NCI-H2107 treated with DMSO at 0.1 percent for 48 hours (cell line): ENCODE measurements around the gene ATR.
"Not testable (repeated sequence)": the region's sequence is repeated elsewhere in the genome, so short reads cannot be mapped to it uniquely, and the experiment has no call there.

Experiments used
- DNase-seq: peaks from one replicate; lab custom pipeline; 2025; ENCODE audit not compliant: unreplicated experiment; lab: John Stamatoyannopoulos, UW

The ATR gene

DNA sequence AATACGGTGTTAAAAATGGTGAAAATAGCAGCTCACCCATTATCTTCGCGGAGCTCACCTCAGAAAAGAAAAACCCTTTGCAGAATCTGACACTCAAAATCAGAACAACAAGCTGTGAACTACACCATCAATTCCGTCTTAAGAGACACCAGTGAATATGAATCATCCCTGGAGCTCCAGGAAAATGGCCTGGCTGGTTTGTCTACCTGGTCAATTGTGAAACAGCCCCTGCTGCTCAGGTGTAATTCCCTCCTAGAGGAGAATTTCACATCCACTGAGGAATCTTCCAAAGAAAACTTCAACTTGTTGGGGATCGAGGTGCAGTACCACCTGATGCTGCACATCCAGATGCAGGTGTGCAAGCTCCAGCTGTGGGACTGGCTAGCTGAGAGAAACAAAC lies 127.7 kb downstream of the ATR start:
- no peak for DNase-seq

DNA sequence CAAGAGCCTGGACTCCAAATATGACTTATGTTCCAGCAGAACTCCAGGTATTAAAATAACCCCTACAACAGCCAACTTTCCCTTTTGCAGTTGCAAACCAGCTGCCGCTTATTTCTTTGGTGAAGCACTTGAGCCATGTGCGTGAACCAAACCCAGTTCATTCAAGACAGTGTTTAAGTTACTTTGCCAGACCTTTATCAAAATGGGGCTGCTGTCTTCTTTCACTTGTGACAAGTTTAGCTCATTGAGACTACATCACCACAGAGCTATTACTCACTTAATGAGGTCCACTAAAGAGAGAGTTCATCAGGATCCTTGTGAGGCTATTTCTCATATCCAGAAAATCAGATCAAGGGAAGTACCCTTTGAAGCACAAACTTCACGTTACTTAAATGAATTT lies 128.3 kb downstream of the ATR start:
- no peak for DNase-seq

DNA sequence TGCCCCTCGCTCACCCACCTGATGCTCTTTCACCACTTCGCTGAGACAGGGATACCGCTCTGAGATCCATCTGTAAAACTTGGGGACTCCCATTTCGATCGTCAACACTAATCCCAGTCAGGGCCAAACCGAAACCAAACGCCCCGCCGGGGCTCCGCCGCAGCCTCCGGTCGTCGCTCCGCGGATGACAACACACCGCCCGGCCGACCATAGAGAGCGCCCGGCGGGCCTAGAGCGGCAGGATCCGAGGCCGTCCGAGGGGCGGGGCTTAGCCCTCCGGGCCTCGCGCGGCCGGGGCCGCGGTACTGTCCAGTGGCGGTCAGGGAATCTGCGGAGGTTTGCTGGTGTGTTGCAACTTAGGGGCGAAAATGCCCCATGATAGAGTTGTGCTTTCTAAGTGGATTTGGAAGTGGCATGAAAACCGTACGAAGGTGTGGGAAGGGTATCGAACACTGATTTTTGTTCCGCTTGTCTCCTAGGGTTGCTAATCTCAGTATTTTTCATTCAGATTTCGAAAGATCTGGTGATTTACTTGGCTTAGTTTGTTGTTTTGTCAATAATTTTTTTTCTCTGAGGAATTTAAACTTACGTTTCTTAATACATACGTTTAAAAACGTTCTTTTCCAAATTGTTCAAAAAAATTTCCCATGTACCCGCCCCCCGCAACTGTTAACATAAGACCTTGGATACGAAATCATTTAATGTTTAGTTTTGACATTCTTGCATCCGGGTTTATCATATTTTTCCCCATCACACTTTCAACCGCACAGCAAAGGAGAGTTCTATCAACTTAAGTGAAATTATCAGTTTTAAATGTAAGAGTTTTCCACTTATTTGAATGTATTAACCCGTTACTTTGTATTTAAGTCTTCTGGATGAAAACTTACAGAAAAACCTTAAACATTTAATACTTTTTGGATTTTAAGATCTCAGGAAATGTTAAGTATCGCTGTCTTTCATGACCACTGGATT lies 130.4 kb downstream of the ATR start, which contains the start of gene XRN1:
Gene XRN1 (minus strand): TSS at position 186 of the 972 bp plus-strand sequence. CDS start 93 bp downstream, at position 93.
- peak; percentile 83 for DNase-seq

DNA sequence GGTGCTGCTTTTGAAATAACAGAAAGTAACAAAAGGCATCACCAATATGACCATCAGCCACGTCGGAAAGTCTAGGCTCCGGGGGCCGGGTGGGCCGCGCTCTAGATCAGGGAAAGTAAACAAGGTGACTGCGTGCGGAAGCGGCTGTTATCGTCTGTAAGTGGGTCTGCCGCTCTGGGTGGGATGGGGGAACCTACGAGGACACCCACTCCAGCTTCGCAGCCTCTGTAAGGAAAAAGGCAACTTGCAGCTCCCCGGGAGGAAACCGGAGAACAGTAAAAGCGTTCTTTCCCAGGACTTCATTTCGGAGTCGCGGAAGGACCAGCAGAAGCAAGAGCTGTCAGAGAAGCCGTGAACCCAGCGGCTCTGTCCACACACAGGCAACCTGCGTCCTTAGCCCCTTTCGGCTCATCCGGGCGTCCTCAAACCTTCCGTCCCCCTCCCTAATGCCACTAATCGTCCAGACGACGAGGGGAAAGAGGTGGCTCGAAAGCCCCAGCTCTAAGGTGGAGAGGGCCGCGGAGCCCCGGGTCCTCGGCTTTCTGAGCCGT lies 131.2 kb downstream of the ATR start:
- DNase-seq = peak; percentile 67

DNA sequence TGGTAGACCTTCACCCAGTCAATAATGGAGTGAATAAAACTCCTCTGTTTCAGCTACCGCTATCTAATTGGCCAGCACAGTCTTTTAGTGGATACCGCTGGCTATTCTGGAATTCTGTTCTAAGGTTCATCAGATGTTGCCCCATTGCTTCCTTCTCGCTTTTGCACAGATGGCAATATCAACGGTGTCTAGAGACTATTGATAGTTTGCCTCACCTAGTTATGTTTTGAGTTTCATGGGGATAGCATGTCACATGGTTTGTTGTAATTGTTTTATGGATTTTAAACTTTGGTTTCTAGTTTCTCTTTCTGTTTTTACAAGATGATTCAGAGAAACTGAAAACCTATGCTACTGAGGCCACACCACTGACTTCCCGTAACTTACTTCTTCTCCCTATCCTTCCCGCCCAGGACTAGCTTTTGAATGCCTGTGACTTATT lies 132.7 kb downstream of the ATR start:
- DNase-seq = no peak

DNA sequence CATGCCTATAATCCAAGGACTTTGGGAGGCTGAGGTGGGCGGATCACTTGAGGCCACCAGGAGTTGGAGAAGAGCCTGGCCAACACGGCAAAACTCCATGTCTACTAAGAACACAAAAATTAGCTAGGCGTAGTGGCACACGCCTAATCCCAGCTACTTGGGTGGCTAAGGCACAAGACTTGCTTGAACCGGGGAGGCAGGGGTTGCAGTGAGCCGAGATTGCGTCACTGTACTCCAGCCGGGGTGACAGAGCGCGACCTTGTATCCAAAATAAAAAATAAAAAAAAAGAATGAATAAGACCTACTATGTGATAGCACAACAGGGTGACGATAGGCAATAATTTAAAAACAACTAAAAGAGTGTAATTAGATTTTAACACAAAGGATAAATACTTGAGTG lies 134.2 kb downstream of the ATR start:
- no peak for DNase-seq

DNA sequence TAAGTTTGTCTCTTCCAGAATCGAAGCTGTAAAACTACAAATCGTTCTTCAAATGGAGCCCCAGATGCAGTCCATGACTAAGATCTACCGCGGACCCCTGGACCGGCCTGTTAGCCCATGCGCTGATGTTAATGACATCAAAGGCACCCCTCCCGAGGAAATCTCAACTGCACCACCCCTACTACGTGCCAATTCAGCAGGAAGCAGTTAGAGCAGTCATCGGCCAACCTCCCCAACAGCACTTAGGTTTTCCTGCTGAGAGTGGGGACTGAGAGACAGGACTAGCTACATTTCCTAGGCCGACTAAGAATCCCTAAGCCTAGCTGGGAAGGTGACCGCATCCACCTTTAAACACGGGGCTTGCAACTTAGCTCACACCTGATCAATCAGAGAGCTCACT lies 135.5 kb downstream of the ATR start:
- not testable (repeated sequence) for DNase-seq

DNA sequence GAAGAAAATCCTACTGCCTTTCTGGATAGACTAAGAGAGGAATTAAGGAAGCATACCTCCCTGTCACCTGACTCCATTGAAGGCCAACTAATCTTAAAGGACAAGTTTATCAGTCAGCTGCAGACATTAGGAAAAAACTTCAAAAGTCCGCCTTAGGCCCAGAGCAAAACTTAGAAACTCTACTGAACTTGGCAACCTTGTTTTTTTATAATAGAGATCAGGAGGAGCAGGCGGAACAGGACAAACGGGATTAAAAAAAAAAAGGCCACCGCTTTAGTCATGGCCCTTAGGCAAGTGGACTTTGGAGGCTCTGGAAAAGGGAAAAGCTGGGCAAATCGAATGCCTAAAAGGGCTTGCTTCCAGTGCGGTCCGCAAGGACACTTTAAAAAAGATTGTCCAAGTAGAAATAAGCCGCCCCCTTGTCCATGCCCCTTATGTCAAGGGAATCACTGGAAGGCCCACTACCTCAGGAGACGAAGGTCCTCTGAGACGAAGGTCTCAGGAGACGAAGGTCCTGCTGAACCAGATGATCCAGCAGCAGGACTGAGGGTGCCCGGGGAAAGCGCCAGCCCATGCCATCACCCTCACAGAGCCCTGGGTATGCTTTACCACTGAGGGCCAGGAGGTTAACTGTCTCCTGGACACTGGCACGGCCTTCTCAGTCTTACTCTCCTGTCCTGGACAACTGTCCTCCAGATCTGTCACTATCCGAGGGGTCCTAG lies 138.9 kb downstream of the ATR start:
- not testable (repeated sequence) for DNase-seq

DNA sequence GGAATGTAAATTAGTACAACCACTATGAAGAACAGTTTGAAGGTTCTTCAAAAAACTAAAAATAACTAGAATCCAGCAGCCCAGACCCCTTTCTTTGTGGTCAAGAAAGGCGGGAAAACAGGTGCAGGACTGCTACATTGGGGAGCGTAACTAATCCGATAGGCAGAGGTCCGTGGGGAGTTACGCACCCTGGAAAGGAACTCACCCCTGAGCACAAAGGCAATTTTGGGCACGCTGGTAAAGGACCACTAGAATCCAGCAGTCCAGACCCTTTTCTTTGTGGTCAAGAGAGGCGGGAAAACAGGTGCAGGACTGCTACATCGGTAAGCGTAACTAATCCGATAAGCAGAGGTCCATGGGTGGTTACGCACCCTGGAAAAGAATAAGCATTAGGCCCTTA lies 140.4 kb downstream of the ATR start:
- not testable (repeated sequence) for DNase-seq

DNA sequence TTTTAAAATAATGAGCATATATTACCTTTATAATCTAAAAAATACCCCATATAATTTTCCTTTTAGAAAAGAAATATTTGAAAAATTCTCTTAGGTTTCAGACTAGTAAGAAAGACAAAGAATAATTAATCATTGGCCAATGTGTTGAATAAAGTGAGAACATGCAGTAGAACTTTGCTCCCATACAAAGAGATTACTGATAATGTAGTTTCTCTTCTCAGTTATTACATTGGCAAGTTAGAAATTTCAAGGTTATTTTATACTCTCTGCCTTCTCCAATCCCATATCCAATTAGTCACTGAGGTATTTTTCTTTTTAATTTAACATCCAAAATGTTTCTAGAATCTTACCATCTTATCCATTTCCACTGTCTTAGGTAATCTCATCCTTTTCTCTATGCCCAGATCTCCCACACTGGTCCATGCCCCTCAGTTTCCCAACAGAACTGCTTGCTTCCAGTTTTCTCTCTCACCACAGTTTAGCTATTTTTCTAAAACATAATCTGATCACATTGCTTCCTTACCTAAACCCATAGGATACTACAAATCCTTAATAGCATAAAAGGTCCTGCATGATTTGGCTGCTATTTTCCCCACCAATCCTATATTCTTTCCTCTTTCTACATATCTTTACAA lies 141.5 kb downstream of the ATR start:
- no peak for DNase-seq

DNA sequence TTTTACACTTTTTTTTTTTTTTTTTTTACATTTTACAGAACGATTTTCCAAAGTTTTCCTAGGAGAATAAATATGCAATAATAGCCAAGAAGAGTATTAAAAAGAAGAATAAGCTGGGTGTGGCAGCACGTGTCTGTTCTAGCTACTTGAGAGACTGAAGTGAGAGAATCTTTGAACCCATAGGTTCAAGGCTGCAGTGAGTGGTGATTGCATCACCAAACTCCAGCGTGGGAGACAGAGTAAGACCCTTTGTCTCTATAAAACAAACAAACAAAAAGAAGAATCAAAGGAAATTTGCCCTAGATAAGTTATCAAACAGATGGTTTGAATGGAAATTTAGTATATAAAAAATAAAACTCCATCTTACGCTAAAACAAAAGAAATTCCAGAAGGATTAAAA lies 144.0 kb downstream of the ATR start:
- no peak for DNase-seq

DNA sequence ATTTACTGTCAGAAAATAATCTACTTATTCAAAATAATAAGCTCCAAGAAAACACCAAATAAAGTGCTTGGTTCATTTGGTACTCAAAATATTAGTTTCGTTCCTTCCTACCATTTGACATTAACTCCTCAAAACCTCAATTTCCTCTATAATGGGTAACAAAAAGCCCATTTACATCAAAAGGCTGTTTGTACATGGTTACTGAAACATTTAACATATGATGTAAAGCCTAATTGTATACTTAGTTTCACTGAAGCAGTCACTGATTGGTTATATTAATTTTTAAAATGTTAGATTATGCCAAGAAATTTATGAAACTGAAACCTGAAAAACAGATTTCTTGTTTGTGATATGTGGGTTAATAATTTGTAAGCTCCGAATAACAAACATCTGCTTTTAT lies 145.4 kb downstream of the ATR start:
- no peak for DNase-seq

DNA sequence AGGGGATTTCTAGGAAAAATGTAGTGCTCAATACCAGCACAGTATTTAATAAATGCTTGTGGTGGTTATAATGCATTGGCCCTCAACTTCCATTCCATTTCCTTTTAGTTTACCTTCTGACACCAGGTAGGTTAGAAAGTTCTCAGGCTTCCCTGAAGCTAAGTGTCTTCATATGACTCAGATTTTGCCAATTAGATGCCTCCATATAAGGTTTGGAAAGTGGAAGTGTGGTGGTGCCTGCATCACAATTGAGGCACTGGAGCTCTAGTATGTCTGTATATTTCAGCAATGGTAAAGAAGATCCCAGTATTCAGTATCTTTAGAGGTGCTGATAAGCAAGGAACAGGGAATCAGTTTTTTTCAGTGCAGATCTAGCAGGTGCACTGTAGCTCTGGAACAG lies 149.0 kb downstream of the ATR start:
- DNase-seq = no peak

DNA sequence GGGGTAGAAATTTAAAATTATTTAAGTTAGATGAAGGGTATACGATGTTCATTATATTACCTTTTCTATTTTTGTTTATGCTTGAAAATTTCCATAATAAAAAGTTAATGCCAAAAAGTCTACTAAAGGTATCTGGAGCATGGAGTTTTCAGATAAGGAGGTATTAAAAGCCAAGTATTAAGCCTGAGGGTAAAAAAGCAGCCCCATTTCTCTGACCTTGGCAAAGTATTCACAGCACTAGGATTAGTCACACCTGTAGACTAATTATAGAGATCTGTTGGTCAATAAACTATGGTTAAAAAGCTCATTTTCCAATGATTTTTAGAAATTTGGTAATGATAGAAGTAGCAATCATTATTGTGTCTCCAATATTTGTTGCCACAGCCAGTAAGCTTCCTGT lies 153.8 kb downstream of the ATR start:
- DNase-seq = no peak

DNA sequence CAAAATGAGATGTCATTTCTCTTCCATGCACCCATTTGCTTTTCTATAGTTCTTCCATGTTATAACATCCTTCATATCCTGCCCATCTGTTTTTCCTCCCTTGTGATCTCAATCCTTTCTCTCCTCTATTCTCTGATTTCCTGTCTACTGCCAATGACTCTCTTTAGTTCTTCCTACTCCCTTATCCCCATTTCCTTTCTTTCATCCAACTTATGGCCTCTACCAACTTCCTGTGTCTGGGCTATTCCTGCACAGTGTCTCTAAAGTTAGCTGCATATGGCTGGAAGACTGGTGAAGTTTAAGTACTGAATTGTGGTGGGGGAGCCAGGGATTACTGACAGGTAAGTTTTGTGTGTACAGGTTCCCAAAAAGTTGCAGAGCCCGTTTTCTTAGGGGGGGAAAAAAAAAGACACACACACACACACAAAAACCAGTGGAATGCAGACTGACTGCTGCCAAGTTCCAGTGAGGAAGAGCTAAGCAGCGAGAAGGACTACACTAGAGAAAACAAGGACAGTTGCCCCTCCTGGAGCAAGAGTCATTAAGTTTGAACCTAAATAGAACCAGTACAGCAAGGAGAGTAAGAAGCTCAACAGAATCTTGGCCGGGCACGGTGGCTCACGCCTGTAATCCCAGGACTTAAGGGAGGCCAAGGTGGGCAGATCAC lies 159.5 kb downstream of the ATR start:
- no peak for DNase-seq

DNA sequence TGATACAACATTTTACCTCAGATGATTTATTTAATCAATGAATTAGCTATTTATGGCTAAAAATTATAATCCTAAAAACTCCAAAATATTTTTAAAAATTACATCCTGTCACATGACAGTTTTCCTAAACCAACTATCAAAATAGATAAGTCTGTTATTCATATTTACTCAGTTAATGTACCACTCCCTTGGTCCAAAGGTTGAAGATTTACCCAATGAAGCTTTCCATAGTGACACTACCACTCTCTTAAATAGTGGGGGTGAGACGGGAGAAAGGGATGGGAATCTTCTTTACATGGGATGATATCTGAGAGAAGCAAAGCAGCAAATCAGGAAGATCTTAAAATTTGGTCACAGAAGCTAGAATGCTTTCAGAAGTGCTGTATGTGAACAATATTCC lies 161.2 kb downstream of the ATR start:
- no peak for DNase-seq

DNA sequence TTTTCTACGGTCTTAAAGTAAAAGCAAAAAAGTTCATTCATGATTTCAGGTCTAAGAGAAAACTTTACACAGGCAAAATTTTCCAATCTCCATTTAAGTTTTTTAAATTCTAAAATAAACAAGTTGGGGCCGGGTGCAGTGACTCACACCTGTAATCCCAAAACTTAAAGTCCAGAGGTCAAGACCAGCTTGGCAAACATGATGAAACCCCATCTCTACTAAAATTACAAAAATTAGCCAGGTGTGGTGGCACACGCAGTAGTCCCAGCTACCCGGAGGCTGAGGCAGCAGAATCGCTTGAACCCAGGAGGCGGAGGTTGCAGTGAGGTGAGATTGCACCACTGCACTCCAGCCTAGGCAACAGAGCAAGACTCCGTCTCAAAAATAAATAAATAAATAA lies 178.0 kb downstream of the ATR start:
- not testable (repeated sequence) for DNase-seq
